Astrocyte (in vitro differentiated cells and primary cell): ENCODE data around the gene LRTM2. TPM values are rescaled to one million over a fixed set of nuclear protein-coding genes. Genes with fewer than 3 reads are reported as not detected.

Experiments used
- DNase-seq: peaks from one replicate; pipeline ENCODE4 v3.0.0-alpha.2; 2010; ENCODE audit warnings: low read depth
- FAIRE-seq: peaks from 2 replicates; lab custom pipeline; 2011; peaks lifted over from hg19 to GRCh38; lab: Jason Lieb, UNC
- H2AFZ ChIP-seq: 2 replicates; pipeline ENCODE4 v1.6.0; 2012; ENCODE audit warnings: low read depth, low read length, inconsistent platforms
- H3K27ac ChIP-seq: 2 replicates; pipeline ENCODE4 v1.5.1; 2011; ENCODE audit warnings: low read depth, low read length, inconsistent platforms
- H3K27me3 ChIP-seq: 2 replicates; pipeline ENCODE4 v1.6.0; 2011; ENCODE audit warnings: low read length, inconsistent platforms; ENCODE audit not compliant: insufficient read depth
- H3K36me3 ChIP-seq: 2 replicates; pipeline ENCODE4 v1.5.1; 2011; ENCODE audit warnings: low read length, inconsistent platforms; ENCODE audit not compliant: insufficient read depth
- H3K4me1 ChIP-seq: 2 replicates; pipeline ENCODE4 v1.5.1; 2011; ENCODE audit warnings: low read length, inconsistent platforms; ENCODE audit not compliant: insufficient read depth
- H3K4me2 ChIP-seq: 2 replicates; pipeline ENCODE4 v1.6.0; 2012; ENCODE audit warnings: low read length, inconsistent platforms
- H3K4me3 ChIP-seq: 2 replicates; pipeline ENCODE4 v1.5.1; 2011; ENCODE audit warnings: low read depth, mild to moderate bottlenecking, low read length, inconsistent platforms; ENCODE audit not compliant: insufficient read depth
- H3K79me2 ChIP-seq: 2 replicates; pipeline ENCODE4 v1.6.0; 2012; ENCODE audit warnings: mild to moderate bottlenecking, low read length, inconsistent platforms; ENCODE audit not compliant: insufficient read depth
- H3K9ac ChIP-seq: 2 replicates; pipeline ENCODE4 v1.6.0; 2012; ENCODE audit warnings: mild to moderate bottlenecking, low read length, inconsistent platforms
- H3K9me3 ChIP-seq: 2 replicates; pipeline ENCODE4 v1.5.1; 2012; ENCODE audit warnings: low read depth, mild to moderate bottlenecking, low read length, inconsistent platforms; ENCODE audit not compliant: insufficient read depth
- H4K20me1 ChIP-seq: 2 replicates; pipeline ENCODE4 v1.6.0; 2012; ENCODE audit warnings: low read length, inconsistent platforms; ENCODE audit not compliant: insufficient read depth
- H3K27ac Mint-ChIP-seq: one replicate; pipeline ENCODE4 v1.8.0; 2021; ENCODE audit warnings: mild to moderate bottlenecking, mixed read lengths; ENCODE audit not compliant: unreplicated experiment
- H3K27me3 Mint-ChIP-seq: one replicate; pipeline ENCODE4 v1.8.0; 2021; ENCODE audit warnings: low read depth, mixed read lengths; ENCODE audit not compliant: unreplicated experiment
- H3K36me3 Mint-ChIP-seq: one replicate; pipeline ENCODE4 v1.8.0; 2021; ENCODE audit warnings: low read depth, mixed read lengths; ENCODE audit not compliant: unreplicated experiment
- H3K4me1 Mint-ChIP-seq: one replicate; pipeline ENCODE4 v1.8.0; 2021; ENCODE audit warnings: low read depth, mixed read lengths; ENCODE audit not compliant: unreplicated experiment
- H3K4me3 Mint-ChIP-seq: one replicate; pipeline ENCODE4 v1.8.0; 2021; ENCODE audit warnings: mild to moderate bottlenecking, moderate library complexity, mixed read lengths; ENCODE audit not compliant: unreplicated experiment
- H3K9me3 Mint-ChIP-seq: one replicate; pipeline ENCODE4 v1.8.0; 2021; ENCODE audit warnings: mild to moderate bottlenecking, mixed read lengths; ENCODE audit not compliant: unreplicated experiment
- EZH2 ChIP-seq: IDR thresholded peaks from 2 replicates; pipeline ENCODE4 v1.6.1; 2012; ENCODE audit warnings: mild to moderate bottlenecking, low read length, inconsistent platforms; ENCODE audit not compliant: insufficient read depth
- total RNA-seq: library from RNA; stranded (reverse); gene quantifications from 2 replicates; pipeline ENCODE4 v1.2.1, GENCODE V29; 2021
- TF ChIP-seq, protein P1 (sequence below): IDR thresholded peaks from 2 replicates; pipeline ENCODE4 v1.5.1; 2011; ENCODE audit warnings: low read depth, mild to moderate bottlenecking, inconsistent platforms, low read length, moderate library complexity; ENCODE audit not compliant: insufficient read depth

Gene LRTM2
- total RNA-seq, 1 donor from 2014 or later, result not detected

DNA sequence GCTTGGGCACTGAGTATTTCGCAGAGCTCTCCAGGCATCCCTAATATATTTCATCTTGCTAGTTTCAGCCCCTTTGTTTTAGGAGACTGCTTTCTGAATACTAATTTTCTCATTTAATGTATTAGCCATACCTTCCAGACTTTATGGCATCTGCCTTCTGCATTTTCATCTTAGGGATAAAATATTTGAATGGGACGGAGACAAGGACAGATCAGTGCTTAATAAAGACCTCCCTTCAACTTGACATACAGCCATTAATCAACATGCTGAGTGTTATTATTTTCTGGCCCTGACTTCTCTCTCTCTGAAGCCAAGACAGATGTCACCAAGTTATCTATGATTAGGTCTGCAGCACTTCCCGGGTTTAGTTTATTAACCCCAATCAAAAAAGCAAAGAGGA lies 55.7 kb downstream of the LRTM2 start:
- Histone ChIP-seq H3K4me3 (no peak overlapping the region), H3K79me2 (no peaks in the 10 kb centered on the region), H3K27ac (no peak overlapping the region), H4K20me1 (no peaks in the 10 kb centered on the region), H3K4me1 (no peaks in the 10 kb centered on the region), H3K36me3 (no peaks in the 10 kb centered on the region), H3K9me3 (peaks cover 5% of the 10 kb centered on the region), H3K4me2 (no peak overlapping the region), H2AFZ (no peak overlapping the region), H3K27me3 (peaks cover 21% of the 10 kb centered on the region), H3K9ac (no peak overlapping the region)
- peaks cover 3% of the 10 kb centered on the region for H3K9me3 Mint-ChIP-seq
- FAIRE-seq, result no peak
- no peak overlapping the region for H3K4me3 Mint-ChIP-seq
- H3K27me3 Mint-ChIP-seq, result peaks cover 57% of the 10 kb centered on the region
- no peak overlapping the region for H3K27ac Mint-ChIP-seq
- no peak for DNase-seq
- no peaks in the 10 kb centered on the region for H3K4me1 Mint-ChIP-seq
- H3K36me3 Mint-ChIP-seq, result no peaks in the 10 kb centered on the region
- TF ChIP-seq, protein P1, sequence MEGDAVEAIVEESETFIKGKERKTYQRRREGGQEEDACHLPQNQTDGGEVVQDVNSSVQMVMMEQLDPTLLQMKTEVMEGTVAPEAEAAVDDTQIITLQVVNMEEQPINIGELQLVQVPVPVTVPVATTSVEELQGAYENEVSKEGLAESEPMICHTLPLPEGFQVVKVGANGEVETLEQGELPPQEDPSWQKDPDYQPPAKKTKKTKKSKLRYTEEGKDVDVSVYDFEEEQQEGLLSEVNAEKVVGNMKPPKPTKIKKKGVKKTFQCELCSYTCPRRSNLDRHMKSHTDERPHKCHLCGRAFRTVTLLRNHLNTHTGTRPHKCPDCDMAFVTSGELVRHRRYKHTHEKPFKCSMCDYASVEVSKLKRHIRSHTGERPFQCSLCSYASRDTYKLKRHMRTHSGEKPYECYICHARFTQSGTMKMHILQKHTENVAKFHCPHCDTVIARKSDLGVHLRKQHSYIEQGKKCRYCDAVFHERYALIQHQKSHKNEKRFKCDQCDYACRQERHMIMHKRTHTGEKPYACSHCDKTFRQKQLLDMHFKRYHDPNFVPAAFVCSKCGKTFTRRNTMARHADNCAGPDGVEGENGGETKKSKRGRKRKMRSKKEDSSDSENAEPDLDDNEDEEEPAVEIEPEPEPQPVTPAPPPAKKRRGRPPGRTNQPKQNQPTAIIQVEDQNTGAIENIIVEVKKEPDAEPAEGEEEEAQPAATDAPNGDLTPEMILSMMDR, result no peak
- TF ChIP-seq EZH2, result no peak

DNA sequence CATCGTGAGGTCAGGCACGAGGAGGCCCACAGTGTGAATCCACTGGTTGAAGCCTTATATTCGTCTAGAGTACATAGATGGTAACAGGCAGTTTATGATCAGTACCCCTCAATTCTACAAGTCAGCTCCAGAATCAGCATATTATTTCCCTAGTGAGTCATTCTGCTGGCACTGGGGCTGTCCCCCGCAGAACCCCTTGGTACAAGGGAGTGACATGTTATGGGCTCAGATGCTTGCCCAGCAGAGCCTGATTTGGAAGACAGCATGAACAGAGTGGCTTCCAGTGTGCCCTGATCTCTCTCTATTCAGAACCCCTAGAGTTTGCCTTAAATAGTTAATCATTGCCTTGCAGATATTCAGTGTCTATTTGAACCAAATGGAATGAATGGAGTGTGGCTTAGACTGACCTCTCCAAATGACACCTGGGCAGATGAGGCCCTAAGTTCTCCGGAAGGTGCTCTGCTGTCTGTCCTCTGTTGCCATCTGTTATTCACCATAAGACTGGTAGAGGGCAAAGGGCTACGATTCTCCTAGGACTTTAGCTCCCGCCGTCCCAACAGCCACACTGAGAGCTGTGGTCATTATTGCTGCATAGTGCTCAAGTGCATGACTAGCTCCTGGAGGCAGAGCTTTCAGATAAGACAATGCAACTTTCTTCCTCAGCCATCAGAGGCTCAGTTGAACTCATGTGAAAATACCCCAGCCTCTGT lies 57.0 kb downstream of the LRTM2 start:
- Histone ChIP-seq H3K9me3 (no peaks in the 10 kb centered on the region), H3K4me1 (no peaks in the 10 kb centered on the region), H3K27me3 (peaks cover 21% of the 10 kb centered on the region), H2AFZ (no peak overlapping the region), H3K9ac (no peak overlapping the region), H3K4me3 (no peak overlapping the region), H4K20me1 (no peaks in the 10 kb centered on the region), H3K36me3 (no peaks in the 10 kb centered on the region), H3K27ac (no peak overlapping the region), H3K79me2 (no peaks in the 10 kb centered on the region), H3K4me2 (no peak overlapping the region)
- FAIRE-seq (no peak), DNase-seq (no peak)
- Mint-ChIP-seq H3K36me3 (no peaks in the 10 kb centered on the region), H3K9me3 (peaks cover 3% of the 10 kb centered on the region), H3K4me1 (no peaks in the 10 kb centered on the region), H3K4me3 (no peak overlapping the region), H3K27me3 (peaks cover 64% of the 10 kb centered on the region), H3K27ac (no peak overlapping the region)
- no peak for TF ChIP-seq EZH2
- TF ChIP-seq, protein P1, result no peak

DNA sequence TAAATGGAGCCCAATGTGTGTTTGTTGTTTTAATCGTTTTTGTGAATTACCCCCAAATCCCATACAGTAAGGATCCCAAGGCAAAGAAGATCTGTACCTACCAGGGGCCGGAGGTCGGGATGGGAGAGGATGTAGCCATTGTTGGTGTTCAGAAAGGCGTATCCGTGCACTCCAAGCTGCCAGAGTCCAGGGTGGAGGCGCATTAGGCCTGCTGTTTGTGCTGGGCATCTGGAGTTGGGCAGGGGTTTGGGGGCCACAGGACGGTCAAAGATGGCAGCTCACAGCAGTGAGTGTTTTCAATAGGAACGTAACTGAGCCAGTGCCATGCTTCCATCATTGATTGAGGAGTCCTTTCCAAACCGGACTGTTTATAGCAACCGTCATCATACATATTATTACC lies 57.8 kb downstream of the LRTM2 start:
- Histone ChIP-seq H4K20me1 (no peaks in the 10 kb centered on the region), H3K9me3 (no peaks in the 10 kb centered on the region), H3K9ac (no peak overlapping the region), H3K27me3 (peaks cover 21% of the 10 kb centered on the region), H2AFZ (no peak overlapping the region), H3K4me1 (no peaks in the 10 kb centered on the region), H3K36me3 (no peaks in the 10 kb centered on the region), H3K4me2 (no peak overlapping the region), H3K27ac (no peak overlapping the region), H3K79me2 (no peaks in the 10 kb centered on the region), H3K4me3 (no peak overlapping the region)
- Mint-ChIP-seq H3K4me1 (no peaks in the 10 kb centered on the region), H3K9me3 (peaks cover 3% of the 10 kb centered on the region), H3K27me3 (peaks cover 60% of the 10 kb centered on the region), H3K27ac (no peak overlapping the region), H3K4me3 (no peak overlapping the region), H3K36me3 (no peaks in the 10 kb centered on the region)
- FAIRE-seq, result no peak
- DNase-seq, result no peak
- TF ChIP-seq, protein P1, result no peak
- no peak for TF ChIP-seq EZH2
